IMR-90 (cell line): ENCODE data around the gene ATP10A.

Source experiments
- CEBPB ChIP-seq: IDR thresholded peaks from 2 replicates; pipeline ENCODE4 v1.6.1; 2012; ENCODE audit warnings: low read depth, low read length, improper control_type of control experiment
- CHD1 ChIP-seq: IDR thresholded peaks from 2 replicates; pipeline ENCODE4 v1.6.1; 2012; ENCODE audit warnings: low read depth, low read length, improper control_type of control experiment
- FOS ChIP-seq: fragments of 150-350 bp; IDR thresholded peaks from 2 replicates; pipeline ENCODE4 v1.6.1; 2016; ENCODE audit warnings: low read depth, low read length
- MAFK ChIP-seq: IDR thresholded peaks from 2 replicates; pipeline ENCODE4 v1.6.1; 2012; ENCODE audit warnings: low read depth, low read length, improper control_type of control experiment
- MAZ ChIP-seq: IDR thresholded peaks from 2 replicates; pipeline ENCODE4 v1.6.1; 2012; ENCODE audit warnings: low read depth, mild to moderate bottlenecking, low read length, improper control_type of control experiment, moderate library complexity, borderline replicate concordance
- MXI1 ChIP-seq: IDR thresholded peaks from 2 replicates; pipeline ENCODE4 v1.6.1; 2012; ENCODE audit warnings: low read depth, mild to moderate bottlenecking, low read length, moderate library complexity, borderline replicate concordance
- POLR2A ChIP-seq: IDR thresholded peaks from 2 replicates; pipeline ENCODE4 v1.6.1; 2012; ENCODE audit warnings: mild to moderate bottlenecking, low read depth, low read length
- RAD21 ChIP-seq: IDR thresholded peaks from 2 replicates; pipeline ENCODE4 v1.6.1; 2012; ENCODE audit warnings: low read length, improper control_type of control experiment
- RCOR1 ChIP-seq: IDR thresholded peaks from 2 replicates; pipeline ENCODE4 v1.6.1; 2012; ENCODE audit warnings: mild to moderate bottlenecking, low read length, improper control_type of control experiment; ENCODE audit not compliant: insufficient replicate concordance
- RFX5 ChIP-seq: IDR thresholded peaks from 2 replicates; pipeline ENCODE4 v1.8.0; 2012; ENCODE audit warnings: low read depth, mild to moderate bottlenecking, low read length, moderate library complexity
- SMC3 ChIP-seq: fragments of 150-350 bp; IDR thresholded peaks from 2 replicates; pipeline ENCODE4 v1.6.1; 2016; ENCODE audit warnings: low read depth, mild to moderate bottlenecking, antibody characterized with exemption, low read length, moderate library complexity
- TF ChIP-seq, protein P1 (sequence below): conservative IDR thresholded peaks from 2 replicates; pipeline ENCODE4 v1.5.1; 2012; ENCODE audit warnings: mild to moderate bottlenecking, low read depth, low read length, improper control_type of control experiment

- TF ChIP-seq MXI1 (no peak), POLR2A (no peak), CEBPB (no peak), RCOR1 (no peak), CHD1 (no peak), MAZ (no peak), RFX5 (no peak), RAD21 (no peak), SMC3 (no peak), MAFK (no peak), FOS (no peak)
- TF ChIP-seq, protein P1, sequence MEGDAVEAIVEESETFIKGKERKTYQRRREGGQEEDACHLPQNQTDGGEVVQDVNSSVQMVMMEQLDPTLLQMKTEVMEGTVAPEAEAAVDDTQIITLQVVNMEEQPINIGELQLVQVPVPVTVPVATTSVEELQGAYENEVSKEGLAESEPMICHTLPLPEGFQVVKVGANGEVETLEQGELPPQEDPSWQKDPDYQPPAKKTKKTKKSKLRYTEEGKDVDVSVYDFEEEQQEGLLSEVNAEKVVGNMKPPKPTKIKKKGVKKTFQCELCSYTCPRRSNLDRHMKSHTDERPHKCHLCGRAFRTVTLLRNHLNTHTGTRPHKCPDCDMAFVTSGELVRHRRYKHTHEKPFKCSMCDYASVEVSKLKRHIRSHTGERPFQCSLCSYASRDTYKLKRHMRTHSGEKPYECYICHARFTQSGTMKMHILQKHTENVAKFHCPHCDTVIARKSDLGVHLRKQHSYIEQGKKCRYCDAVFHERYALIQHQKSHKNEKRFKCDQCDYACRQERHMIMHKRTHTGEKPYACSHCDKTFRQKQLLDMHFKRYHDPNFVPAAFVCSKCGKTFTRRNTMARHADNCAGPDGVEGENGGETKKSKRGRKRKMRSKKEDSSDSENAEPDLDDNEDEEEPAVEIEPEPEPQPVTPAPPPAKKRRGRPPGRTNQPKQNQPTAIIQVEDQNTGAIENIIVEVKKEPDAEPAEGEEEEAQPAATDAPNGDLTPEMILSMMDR = no peak
Observed at GRCh38 chr15:25894371-25894902, 31.3 kb upstream of the ATP10A start.
